ENCODE results near the gene CYSLTR2.

Gene CYSLTR2

DNA sequence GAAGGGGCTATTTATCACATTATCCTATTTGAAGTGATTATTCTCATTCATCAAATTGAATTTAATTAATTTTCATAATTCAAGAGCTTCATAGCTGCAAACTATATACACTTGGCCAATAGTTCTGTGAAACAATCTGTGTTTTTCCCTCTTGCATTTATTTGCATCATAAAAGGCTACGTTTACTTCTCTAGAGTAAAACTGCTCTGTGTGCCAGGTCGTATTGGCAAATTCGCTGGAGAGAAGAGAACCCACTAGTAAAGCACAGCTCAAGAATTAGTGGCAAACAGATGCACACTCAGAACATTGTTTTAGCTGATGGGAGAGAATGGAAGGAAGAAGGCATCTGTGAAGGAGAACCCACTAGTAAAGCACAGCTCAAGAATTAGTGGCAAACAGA lies 81.8 kb downstream of the CYSLTR2 start:
- no peak for TF ChIP-seq EZH2phosphoT487 (conservative IDR thresholded peaks at IDR 0.05; ENCODE audit: low read length)
- TF ChIP-seq, protein P1, sequence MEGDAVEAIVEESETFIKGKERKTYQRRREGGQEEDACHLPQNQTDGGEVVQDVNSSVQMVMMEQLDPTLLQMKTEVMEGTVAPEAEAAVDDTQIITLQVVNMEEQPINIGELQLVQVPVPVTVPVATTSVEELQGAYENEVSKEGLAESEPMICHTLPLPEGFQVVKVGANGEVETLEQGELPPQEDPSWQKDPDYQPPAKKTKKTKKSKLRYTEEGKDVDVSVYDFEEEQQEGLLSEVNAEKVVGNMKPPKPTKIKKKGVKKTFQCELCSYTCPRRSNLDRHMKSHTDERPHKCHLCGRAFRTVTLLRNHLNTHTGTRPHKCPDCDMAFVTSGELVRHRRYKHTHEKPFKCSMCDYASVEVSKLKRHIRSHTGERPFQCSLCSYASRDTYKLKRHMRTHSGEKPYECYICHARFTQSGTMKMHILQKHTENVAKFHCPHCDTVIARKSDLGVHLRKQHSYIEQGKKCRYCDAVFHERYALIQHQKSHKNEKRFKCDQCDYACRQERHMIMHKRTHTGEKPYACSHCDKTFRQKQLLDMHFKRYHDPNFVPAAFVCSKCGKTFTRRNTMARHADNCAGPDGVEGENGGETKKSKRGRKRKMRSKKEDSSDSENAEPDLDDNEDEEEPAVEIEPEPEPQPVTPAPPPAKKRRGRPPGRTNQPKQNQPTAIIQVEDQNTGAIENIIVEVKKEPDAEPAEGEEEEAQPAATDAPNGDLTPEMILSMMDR (IDR thresholded peaks at IDR 0.05; ENCODE audit: insufficient read depth, low read length, poor library complexity, severe bottlenecking), result no peak
- Histone ChIP-seq H3K79me2 (ENCODE audit: insufficient read depth, low read length) (no peaks in the 10 kb centered on the region), H3K27ac (ENCODE audit: low read depth, low read length) (no peak overlapping the region), H3K9me3 (ENCODE audit: insufficient read depth, low read length) (no peaks in the 10 kb centered on the region), H4K20me1 (ENCODE audit: low read depth, low read length) (no peaks in the 10 kb centered on the region), H3K4me3 (ENCODE audit: insufficient read depth, low read length, poor library complexity, severe bottlenecking) (no peak overlapping the region), H3K4me2 (ENCODE audit: low read depth, low read length, poor library complexity, severe bottlenecking) (no peak overlapping the region), H3K36me3 (ENCODE audit: low read length) (no peaks in the 10 kb centered on the region), H3F3A (ENCODE audit: insufficient read depth) (no peaks in the 10 kb centered on the region), H3K27me3 (ENCODE audit: low read length) (no peaks in the 10 kb centered on the region), H3K9ac (ENCODE audit: low read length) (no peak overlapping the region), H3K9me2 (replicated peaks; ENCODE audit: insufficient read depth, low read length) (no peaks in the 10 kb centered on the region), H2AFZ (ENCODE audit: low read depth, low read length, severe bottlenecking) (no peak overlapping the region)

DNA sequence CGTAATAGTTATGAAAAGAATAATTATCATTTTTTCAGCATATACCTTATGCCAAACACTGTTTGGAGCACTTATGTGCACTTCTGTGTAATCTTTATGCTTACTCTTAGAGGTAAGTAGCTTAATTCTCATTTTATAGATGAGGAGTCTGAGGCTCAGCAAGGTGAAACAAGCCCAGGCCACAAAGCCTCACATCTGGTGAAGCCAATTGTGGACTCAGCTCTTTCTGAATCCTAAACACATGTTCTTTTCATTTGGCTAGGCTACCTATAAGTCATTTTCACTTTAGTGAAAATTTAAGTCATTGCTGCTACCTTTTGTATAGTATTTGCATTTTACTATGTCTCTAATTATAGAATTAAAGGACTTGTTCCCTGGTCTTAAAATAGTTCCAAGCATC lies 84.0 kb downstream of the CYSLTR2 start:
- no peaks in the 10 kb centered on the region for H3K9me2 ChIP-seq (replicated peaks; ENCODE audit: insufficient read depth, low read length)
- H3K4me2 ChIP-seq (ENCODE audit: low read depth, low read length, poor library complexity, severe bottlenecking), result no peak overlapping the region
- H3K9ac ChIP-seq (ENCODE audit: low read length), result no peak overlapping the region
- H4K20me1 ChIP-seq (ENCODE audit: low read depth, low read length), result no peaks in the 10 kb centered on the region
- H2AFZ ChIP-seq (ENCODE audit: low read depth, low read length, severe bottlenecking), result no peak overlapping the region
- no peaks in the 10 kb centered on the region for H3K27me3 ChIP-seq (ENCODE audit: low read length)
- H3F3A ChIP-seq (ENCODE audit: insufficient read depth), result no peaks in the 10 kb centered on the region
- H3K27ac ChIP-seq (ENCODE audit: low read depth, low read length), result no peak overlapping the region
- no peaks in the 10 kb centered on the region for H3K9me3 ChIP-seq (ENCODE audit: insufficient read depth, low read length)
- TF ChIP-seq, protein P1 (IDR thresholded peaks at IDR 0.05; ENCODE audit: insufficient read depth, low read length, poor library complexity, severe bottlenecking), result no peak
- TF ChIP-seq EZH2phosphoT487 (conservative IDR thresholded peaks at IDR 0.05; ENCODE audit: low read length), result no peak
- no peak overlapping the region for H3K4me3 ChIP-seq (ENCODE audit: insufficient read depth, low read length, poor library complexity, severe bottlenecking)
- no peaks in the 10 kb centered on the region for H3K79me2 ChIP-seq (ENCODE audit: insufficient read depth, low read length)
- H3K36me3 ChIP-seq (ENCODE audit: low read length), result no peaks in the 10 kb centered on the region

DNA sequence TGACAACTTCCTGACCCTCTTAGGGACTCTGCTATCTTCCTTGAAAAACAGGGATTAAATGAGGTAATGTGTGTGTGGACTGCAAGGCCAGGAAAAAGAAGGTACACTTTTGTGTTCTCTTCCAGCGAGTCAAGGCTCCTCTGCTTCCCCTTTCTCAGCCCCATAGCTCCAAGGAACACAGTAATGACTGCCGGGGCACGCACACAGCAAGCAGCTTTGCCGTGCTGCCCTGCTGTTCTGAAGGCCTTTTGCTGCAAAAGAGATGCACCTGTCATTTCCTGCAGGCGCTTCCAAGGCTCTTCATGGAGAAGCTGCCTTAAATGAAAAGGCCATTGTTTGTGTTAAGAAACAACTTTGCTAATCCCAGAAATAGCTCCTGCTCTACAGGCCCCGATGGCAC lies 84.6 kb downstream of the CYSLTR2 start:
- Histone ChIP-seq H3F3A (ENCODE audit: insufficient read depth) (no peaks in the 10 kb centered on the region), H3K9me2 (replicated peaks; ENCODE audit: insufficient read depth, low read length) (no peaks in the 10 kb centered on the region), H3K9me3 (ENCODE audit: insufficient read depth, low read length) (no peaks in the 10 kb centered on the region), H4K20me1 (ENCODE audit: low read depth, low read length) (no peaks in the 10 kb centered on the region), H3K36me3 (ENCODE audit: low read length) (no peaks in the 10 kb centered on the region), H3K27ac (ENCODE audit: low read depth, low read length) (no peak overlapping the region), H3K4me2 (ENCODE audit: low read depth, low read length, poor library complexity, severe bottlenecking) (no peak overlapping the region), H3K27me3 (ENCODE audit: low read length) (no peaks in the 10 kb centered on the region), H3K4me3 (ENCODE audit: insufficient read depth, low read length, poor library complexity, severe bottlenecking) (no peak overlapping the region), H3K9ac (ENCODE audit: low read length) (no peak overlapping the region), H2AFZ (ENCODE audit: low read depth, low read length, severe bottlenecking) (no peak overlapping the region), H3K79me2 (ENCODE audit: insufficient read depth, low read length) (no peaks in the 10 kb centered on the region)
- TF ChIP-seq, protein P1 (IDR thresholded peaks at IDR 0.05; ENCODE audit: insufficient read depth, low read length, poor library complexity, severe bottlenecking), result no peak

Measured in SU-DHL-6 (cell line).